KMS-11 (cell line): ENCODE measurements around the gene MTUS2.
"Not testable (repeated sequence)": the region's sequence is repeated elsewhere in the genome, so short reads cannot be mapped to it uniquely, and the experiment has no call there.

Source experiments
- H2AFZ ChIP-seq: fragments of 200-600 bp; sonication (generic); 2 replicates; pipeline ENCODE4 v1.6.1; 2016; ENCODE audit warnings: antibody characterized with exemption, mixed run types, low read depth
- H3K27ac ChIP-seq: fragments of 200-600 bp; sonication (generic); 2 replicates; pipeline ENCODE4 v1.6.1; 2016; ENCODE audit warnings: mild to moderate bottlenecking, mixed run types
- H3K27me3 ChIP-seq: fragments of 200-600 bp; sonication (generic); 2 replicates; pipeline ENCODE4 v1.6.1; 2017; ENCODE audit warnings: mild to moderate bottlenecking, low read depth, mixed run types, moderate library complexity; ENCODE audit not compliant: insufficient read depth
- H3K36me3 ChIP-seq: fragments of 200-600 bp; sonication (generic); 2 replicates; pipeline ENCODE4 v1.6.1; 2017; ENCODE audit warnings: mild to moderate bottlenecking, mixed run types; ENCODE audit not compliant: insufficient read depth
- H3K4me1 ChIP-seq: fragments of 200-600 bp; sonication (generic); 2 replicates; pipeline ENCODE4 v1.6.1; 2016; ENCODE audit warnings: mild to moderate bottlenecking, low read depth, mixed run types; ENCODE audit not compliant: poor library complexity, severe bottlenecking
- H3K4me2 ChIP-seq: fragments of 200-600 bp; sonication (generic); 2 replicates; pipeline ENCODE4 v1.7.0; 2016; ENCODE audit warnings: mild to moderate bottlenecking, mixed run types
- H3K4me3 ChIP-seq: fragments of 200-600 bp; sonication (generic); IDR thresholded peaks from 2 replicates; pipeline ENCODE4 v1.6.1; 2017; ENCODE audit warnings: low read depth, low read length, mixed read lengths; ENCODE audit not compliant: insufficient read depth
- H3K79me2 ChIP-seq: fragments of 200-600 bp; sonication (generic); 2 replicates; pipeline ENCODE4 v1.6.1; 2016; ENCODE audit warnings: low read depth, mixed run types; ENCODE audit not compliant: insufficient read depth
- H3K9ac ChIP-seq: fragments of 200-600 bp; sonication (generic); 2 replicates; pipeline ENCODE4 v1.6.1; 2016; ENCODE audit warnings: mild to moderate bottlenecking, mixed run types
- H4K20me1 ChIP-seq: fragments of 200-600 bp; sonication (generic); 2 replicates; pipeline ENCODE4 v1.6.1; 2016; ENCODE audit warnings: mild to moderate bottlenecking, mixed run types; ENCODE audit not compliant: insufficient read depth
- CTCF ChIP-seq: fragments of 200-600 bp; sonication (generic); conservative IDR thresholded peaks from 2 replicates; pipeline ENCODE4 v1.6.1; 2017; ENCODE audit warnings: low read depth, mild to moderate bottlenecking, antibody characterized with exemption, low read length, moderate library complexity, mixed read lengths

Gene MTUS2

DNA sequence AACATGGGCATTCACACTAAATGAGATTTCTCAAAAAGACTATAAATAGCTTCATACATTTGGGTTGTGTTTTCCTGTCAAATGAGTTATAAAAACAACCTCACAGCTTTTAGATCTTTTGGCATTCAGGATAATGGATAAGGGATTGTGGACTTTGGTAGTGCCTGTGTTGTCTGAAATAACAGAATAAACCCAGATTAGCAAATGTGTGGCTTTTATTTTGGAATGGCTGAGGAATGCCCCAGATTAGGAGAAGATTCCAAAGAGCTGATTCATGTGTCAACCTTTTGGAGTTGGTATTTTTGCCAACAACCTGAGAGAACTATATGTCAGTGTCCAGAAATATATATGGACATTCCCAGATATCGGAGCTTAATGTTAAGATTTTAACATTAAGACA, 164.7 kb downstream of the MTUS2 start:
- no peaks in the 10 kb centered on the region for H4K20me1 ChIP-seq
- H3K79me2 ChIP-seq = no peaks in the 10 kb centered on the region
- H2AFZ ChIP-seq = no peak overlapping the region
- no peak overlapping the region for H3K4me2 ChIP-seq
- H3K27me3 ChIP-seq = no peaks in the 10 kb centered on the region
- no peak overlapping the region for H3K27ac ChIP-seq
- H3K4me3 ChIP-seq = no peak overlapping the region
- H3K36me3 ChIP-seq = no peaks in the 10 kb centered on the region
- H3K9ac ChIP-seq = no peak overlapping the region
- TF ChIP-seq CTCF = no peak
- H3K4me1 ChIP-seq = no peaks in the 10 kb centered on the region

DNA sequence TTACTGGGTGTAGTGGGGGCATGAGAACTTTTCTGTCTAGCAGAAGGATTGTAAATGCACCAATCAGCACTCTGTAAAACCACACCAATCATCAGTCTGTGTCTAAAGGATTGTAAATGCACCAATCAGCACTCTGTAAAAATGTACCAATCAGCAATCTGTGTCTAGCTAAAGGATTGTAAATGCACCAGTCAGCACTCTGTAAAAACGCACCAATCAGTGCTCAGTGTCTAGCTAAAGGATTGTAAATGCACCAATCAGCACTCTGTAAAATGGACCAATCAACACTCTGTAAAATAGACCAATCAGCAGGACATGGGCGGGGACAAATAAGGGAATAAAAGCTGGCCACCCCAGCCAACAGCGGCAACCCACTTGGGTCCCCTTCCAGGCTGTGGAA, 170.2 kb downstream of the MTUS2 start:
- H3K27ac ChIP-seq, H3K36me3 ChIP-seq, H4K20me1 ChIP-seq, H3K27me3 ChIP-seq, H3K9ac ChIP-seq, H3K79me2 ChIP-seq, H2AFZ ChIP-seq, H3K4me3 ChIP-seq, H3K4me2 ChIP-seq, H3K4me1 ChIP-seq: not testable (repeated sequence)

GRCh38 chr13:28991764-28992163, 171.6 kb downstream of the MTUS2 start:
- H3K4me2 ChIP-seq = no peak overlapping the region
- no peak overlapping the region for H3K9ac ChIP-seq
- H3K36me3 ChIP-seq = no peaks in the 10 kb centered on the region
- no peak overlapping the region for H2AFZ ChIP-seq
- no peaks in the 10 kb centered on the region for H4K20me1 ChIP-seq
- no peak overlapping the region for H3K27ac ChIP-seq
- no peaks in the 10 kb centered on the region for H3K79me2 ChIP-seq
- no peak overlapping the region for H3K4me3 ChIP-seq
- no peaks in the 10 kb centered on the region for H3K4me1 ChIP-seq
- no peak for TF ChIP-seq CTCF
- no peaks in the 10 kb centered on the region for H3K27me3 ChIP-seq

DNA sequence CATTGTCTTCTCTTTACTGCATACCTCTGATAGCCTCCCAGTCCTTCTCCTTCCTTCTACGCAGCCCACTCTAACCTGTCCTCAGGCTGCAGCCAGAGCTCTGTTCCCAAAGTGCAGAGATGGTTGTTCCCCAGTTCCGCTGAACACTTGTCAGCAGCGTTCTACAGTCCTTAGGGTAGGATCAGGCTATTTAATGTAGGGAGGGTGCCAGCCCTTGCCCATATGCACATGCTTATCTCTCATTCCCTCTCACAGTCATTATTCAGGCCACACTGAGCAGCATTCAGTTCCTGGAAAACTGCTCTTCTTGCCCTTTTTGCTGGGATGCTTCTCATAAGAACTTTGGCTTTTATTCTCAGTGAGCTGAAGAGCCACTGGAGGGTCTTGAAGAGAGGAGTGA, 180.7 kb downstream of the MTUS2 start:
- H3K4me2 ChIP-seq = no peak overlapping the region
- no peak overlapping the region for H3K27ac ChIP-seq
- no peak overlapping the region for H3K4me3 ChIP-seq
- H3K36me3 ChIP-seq = no peaks in the 10 kb centered on the region
- no peaks in the 10 kb centered on the region for H3K79me2 ChIP-seq
- no peak for TF ChIP-seq CTCF
- no peak overlapping the region for H3K9ac ChIP-seq
- no peak overlapping the region for H2AFZ ChIP-seq
- no peaks in the 10 kb centered on the region for H3K27me3 ChIP-seq
- no peaks in the 10 kb centered on the region for H4K20me1 ChIP-seq
- no peaks in the 10 kb centered on the region for H3K4me1 ChIP-seq

DNA sequence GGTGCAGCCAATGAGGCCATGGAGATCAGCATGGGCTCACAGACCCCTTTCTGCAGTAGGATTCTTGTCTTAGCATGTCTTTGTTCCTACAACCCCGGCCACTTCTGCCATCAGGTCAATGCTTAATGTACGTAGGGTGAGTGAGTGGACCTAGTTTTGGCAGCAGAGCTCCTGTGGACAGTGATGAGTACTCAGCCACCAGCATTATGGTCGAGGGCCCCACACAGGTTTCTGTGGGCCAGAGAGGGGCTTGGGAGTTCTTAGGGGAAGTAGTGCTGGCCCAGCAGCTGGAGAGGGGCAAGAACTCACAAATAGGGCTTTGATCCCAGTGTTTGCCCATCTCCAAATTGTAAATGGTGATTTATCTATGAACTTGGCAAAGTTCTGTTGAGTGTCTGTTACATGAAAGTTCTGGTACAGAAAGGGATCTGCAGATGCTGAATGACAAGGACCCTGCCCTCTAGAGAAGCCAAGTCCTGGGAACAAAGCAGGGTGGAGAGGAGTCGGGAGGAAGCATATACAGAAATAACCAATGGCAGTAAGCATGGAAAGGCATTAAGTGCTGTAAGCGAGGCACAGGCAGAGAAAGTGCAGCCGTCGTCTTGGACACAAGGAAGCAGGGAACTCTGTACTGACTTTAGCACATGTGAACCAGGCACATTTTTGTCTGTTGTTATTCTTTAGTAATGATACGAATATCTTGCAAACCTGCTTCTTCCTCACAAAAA, 185.1 kb downstream of the MTUS2 start:
- no peak overlapping the region for H3K4me3 ChIP-seq
- no peak for TF ChIP-seq CTCF
- H3K79me2 ChIP-seq = no peaks in the 10 kb centered on the region
- H3K4me2 ChIP-seq = no peak overlapping the region
- H2AFZ ChIP-seq = no peak overlapping the region
- H3K27me3 ChIP-seq = no peaks in the 10 kb centered on the region
- no peak overlapping the region for H3K27ac ChIP-seq
- H3K9ac ChIP-seq = no peak overlapping the region
- H3K4me1 ChIP-seq = no peaks in the 10 kb centered on the region
- no peaks in the 10 kb centered on the region for H3K36me3 ChIP-seq
- H4K20me1 ChIP-seq = no peaks in the 10 kb centered on the region
